Activated T-cell treated with anti-CD3 and anti-CD28 coated beads for 4 hours (primary cell): ENCODE results near the gene ARHGAP24.

Source experiments
- DNase-seq: peaks from one replicate; pipeline ENCODE4 v3.0.0-alpha.2; 2020

ARHGAP24 gene

DNA sequence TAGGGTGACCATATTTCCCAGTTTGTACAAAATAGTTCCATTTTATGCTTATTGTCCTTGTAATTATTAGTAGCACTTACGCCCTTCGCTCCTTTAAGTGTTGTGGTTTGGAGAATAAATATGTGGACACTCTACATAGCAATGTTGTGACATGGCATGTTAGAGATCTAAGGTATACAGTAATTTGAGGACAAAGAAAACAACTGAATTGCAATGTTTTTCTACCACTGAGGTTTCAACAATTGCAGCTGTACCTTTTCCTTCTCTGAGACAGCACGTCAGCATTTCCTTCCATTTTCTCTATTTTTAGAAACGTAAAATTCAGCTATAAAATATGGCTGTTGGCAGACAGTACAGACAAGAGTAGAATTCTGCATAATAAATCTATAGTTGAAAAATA is 561.8 kb downstream of the ARHGAP24 start:
- DNase-seq = no peak

DNA sequence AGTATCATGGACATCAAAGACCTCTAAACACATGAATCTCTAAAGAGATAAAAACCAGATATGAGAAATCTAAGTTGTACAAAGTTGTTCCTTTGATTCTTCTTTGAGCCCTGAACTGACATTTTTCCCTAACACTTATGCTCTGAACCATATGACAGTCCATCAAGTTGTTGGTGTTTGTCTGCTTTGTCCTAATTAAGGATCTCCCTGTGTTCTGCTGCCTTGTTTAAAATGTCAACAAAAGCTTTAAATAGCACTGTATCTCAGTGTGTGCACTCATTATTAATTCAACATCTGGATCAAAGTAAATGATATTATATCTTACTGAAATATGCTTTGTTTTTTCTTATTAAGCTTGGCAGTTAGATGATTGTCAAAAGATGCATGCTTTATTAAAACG is 563.1 kb downstream of the ARHGAP24 start:
- no peak for DNase-seq

DNA sequence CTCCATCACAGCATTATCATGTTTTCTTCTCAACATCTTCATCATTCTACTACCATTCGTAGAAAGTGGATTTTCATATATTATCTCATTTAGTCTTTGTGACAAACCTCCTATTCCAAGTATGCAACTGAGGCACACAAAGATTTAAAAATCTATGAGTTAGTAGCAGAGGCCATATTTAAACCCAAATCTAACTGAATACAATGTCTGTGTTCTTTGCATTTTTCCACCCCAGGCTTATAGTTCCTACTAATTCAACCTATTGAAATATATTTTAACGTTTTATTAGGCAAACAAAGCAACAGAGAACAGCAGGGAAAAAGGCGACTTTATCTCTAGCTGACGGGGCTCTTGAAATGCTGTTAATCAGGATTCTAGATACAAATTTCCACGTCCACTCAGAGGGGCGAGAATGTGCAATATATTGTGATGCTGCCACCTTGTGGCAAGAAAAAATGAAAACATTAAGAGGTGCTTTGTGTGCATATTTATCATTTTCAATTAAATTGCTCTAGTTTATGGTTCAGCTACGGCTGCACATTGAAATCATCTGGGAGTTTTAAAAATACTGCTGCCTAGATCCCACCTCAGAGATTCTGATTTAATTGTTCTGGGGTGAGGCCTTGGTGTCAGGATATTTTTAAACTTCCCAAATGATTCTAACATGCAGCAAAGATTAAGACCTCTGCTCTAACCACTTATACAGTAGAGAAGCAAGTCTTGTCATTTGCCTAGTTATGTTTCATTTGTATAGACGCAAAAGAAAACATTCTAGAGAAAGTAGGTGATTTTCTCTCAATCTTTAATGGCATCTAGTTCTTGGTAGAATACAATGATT is 569.0 kb downstream of the ARHGAP24 start:
- no peak for DNase-seq

DNA sequence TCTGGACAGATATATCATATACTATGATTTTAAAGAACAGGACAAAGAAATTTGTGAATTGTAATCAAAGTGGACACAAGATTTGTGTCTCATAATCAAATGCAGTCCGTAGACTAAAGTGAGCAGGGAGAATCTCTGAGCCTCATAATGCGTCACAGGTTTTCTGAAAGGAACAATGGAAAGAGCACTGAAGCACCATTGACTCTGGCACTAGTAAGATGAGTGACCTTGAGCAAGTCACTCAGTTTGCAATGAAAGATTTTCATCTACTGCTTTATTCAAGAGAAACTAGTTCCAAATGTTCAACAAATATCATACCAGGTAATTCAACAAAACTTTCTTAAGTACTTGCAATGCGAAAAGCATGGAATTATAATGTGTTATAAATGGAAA is 569.6 kb downstream of the ARHGAP24 start:
- DNase-seq = no peak

GRCh38 chr4:86048426-86048825 is 573.5 kb downstream of the ARHGAP24 start:
- DNase-seq = no peak

GRCh38 chr4:86050496-86050895 is 575.5 kb downstream of the ARHGAP24 start:
- DNase-seq = no peak
